GM23248 (cell line): Measurements from ENCODE around the gene PDCD1LG2.

Experiments used
- EZH2 ChIP-seq: fragments of 200-600 bp; sonication (generic); IDR thresholded peaks from 2 replicates; pipeline ENCODE4 v1.6.1; 2018; ENCODE audit warnings: antibody characterized with exemption, mild to moderate bottlenecking; ENCODE audit not compliant: insufficient read depth, poor library complexity, severe bottlenecking
- EZH2phosphoT487 ChIP-seq: fragments of 200-600 bp; sonication (generic); IDR thresholded peaks from 2 replicates; pipeline ENCODE4 v1.6.1; 2018; ENCODE audit warnings: antibody characterized with exemption, moderate library complexity, mild to moderate bottlenecking, low read depth; ENCODE audit not compliant: insufficient read depth

DNA sequence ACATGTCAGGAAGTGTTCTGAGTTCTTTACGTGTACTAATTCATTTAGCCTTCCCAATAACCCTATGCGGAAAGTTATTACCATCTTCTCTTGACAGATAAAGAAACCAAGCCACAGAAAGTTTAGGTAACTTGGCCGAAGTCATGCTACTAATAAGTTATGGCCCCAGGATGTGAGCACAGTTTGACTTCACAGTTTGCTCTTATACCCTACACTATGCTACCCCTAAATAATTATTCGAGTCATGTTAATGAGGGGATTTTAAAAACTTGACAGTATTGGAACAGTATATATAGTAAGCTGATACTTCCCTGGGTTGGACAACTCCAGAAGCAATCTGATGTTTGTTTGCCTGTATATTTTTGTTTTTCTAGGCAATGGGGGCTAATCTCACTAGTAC is 29.4 kb upstream of the PDCD1LG2 start:
- TF ChIP-seq EZH2 (no peak), EZH2phosphoT487 (no peak)
